ENCODE measurements around the gene NECAB3.

DNA sequence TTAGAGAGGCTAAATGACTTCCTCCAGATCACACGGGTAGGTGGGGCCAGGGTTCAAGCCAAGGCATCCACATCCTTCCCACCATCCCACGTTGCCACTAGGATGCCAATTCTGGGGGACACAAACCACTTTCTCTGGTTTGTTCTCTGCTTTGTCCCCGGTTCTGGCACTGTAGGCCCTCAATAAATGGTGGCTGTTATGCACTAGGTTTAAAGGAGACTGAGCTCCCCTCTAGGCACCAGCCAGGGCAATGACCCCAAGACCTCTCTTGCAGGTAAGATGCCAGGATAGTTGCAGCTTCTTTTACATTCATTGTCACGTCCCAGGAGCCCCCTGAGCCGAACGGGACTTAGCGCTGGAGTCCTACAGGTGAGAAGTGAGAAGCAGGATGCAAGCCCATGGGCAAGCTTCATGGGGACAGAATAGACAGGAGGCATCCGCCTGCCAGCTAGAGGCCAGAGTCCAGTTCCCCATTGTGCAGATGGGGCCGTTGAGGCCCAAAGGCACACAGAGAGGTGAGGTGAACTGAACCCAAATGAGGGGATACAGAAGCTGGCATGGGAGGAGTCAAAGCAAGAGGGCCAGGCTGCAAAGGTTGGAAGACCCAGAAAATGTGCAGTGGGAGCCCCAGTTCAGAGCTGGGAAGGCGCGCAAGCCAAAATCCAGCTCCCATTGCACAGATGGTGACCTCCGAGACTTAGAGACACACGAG is 45.2 kb upstream of the NECAB3 start:
- TF ChIP-seq, protein P1, sequence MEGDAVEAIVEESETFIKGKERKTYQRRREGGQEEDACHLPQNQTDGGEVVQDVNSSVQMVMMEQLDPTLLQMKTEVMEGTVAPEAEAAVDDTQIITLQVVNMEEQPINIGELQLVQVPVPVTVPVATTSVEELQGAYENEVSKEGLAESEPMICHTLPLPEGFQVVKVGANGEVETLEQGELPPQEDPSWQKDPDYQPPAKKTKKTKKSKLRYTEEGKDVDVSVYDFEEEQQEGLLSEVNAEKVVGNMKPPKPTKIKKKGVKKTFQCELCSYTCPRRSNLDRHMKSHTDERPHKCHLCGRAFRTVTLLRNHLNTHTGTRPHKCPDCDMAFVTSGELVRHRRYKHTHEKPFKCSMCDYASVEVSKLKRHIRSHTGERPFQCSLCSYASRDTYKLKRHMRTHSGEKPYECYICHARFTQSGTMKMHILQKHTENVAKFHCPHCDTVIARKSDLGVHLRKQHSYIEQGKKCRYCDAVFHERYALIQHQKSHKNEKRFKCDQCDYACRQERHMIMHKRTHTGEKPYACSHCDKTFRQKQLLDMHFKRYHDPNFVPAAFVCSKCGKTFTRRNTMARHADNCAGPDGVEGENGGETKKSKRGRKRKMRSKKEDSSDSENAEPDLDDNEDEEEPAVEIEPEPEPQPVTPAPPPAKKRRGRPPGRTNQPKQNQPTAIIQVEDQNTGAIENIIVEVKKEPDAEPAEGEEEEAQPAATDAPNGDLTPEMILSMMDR (conservative IDR thresholded peaks at IDR 0.05; ENCODE audit: low read depth, low read length), result no peak
- TF ChIP-seq EZH2 (IDR thresholded peaks at IDR 0.05; ENCODE audit: low read length, unreplicated experiment), result no peak
